Naive thymus-derived CD8-positive, alpha-beta T cell (primary cell): Measurements from ENCODE around the gene ADAMTS15. TPM values are rescaled to one million over a fixed set of nuclear protein-coding genes. Genes with fewer than 3 reads are reported as not detected.

ENCODE experiments used
- ATAC-seq, 2 donors: fragments of 150-1000 bp; cut with Tn5 transposase in 1 of 2; sonication (Bioruptor Pico), chemical (Tn5 transposase) in 1 of 2; 1 replicate in 1 of 2; 2 replicates in 1 of 2; pipeline ENCODE4 v1.10.0; 2021; ENCODE audit warnings: mild to moderate bottlenecking in 2 of 2, moderate library complexity in 2 of 2
- POLR2A ChIA-PET: fragments of 350-600 bp; sonication (Branson Sonifier 250); formaldehyde crosslinking; loops from one replicate; lab custom pipeline; 2021; ENCODE audit warnings: antibody characterized with exemption; lab: Charles Lee
- DNase-seq, 10 donors: peaks; one replicate each; pipeline versions ENCODE4 v3.0.0 to v3.0.0-alpha.2; 2020 to 2022
- H3K27ac Mint-ChIP-seq, 10 donors: one replicate each; pipeline ENCODE4 v1.8.0; 2020 to 2022; ENCODE audit warnings: mild to moderate bottlenecking in 10 of 10, mixed read lengths in 10 of 10, moderate library complexity in 4 of 10, inconsistent platforms in 1 of 10
- H3K27me3 Mint-ChIP-seq, 5 donors: one replicate each; pipeline ENCODE4 v1.8.0; 2021 to 2022; ENCODE audit warnings: mixed read lengths in 5 of 5
- H3K36me3 Mint-ChIP-seq, 3 donors: one replicate each; pipeline ENCODE4 v1.8.0; 2020 to 2022; ENCODE audit warnings: mixed read lengths in 3 of 3, mild to moderate bottlenecking in 2 of 3, inconsistent platforms in 1 of 3
- H3K4me1 Mint-ChIP-seq, 4 donors: one replicate each; pipeline ENCODE4 v1.8.0; 2021 to 2022; ENCODE audit warnings: mixed read lengths in 4 of 4
- H3K4me3 Mint-ChIP-seq, 10 donors: one replicate each; pipeline ENCODE4 v1.8.0; 2020 to 2022; ENCODE audit warnings: mild to moderate bottlenecking in 10 of 10, mixed read lengths in 10 of 10, moderate library complexity in 6 of 10, inconsistent platforms in 1 of 10
- H3K9me3 Mint-ChIP-seq, 9 donors: one replicate each; pipeline ENCODE4 v1.8.0; 2020 to 2022; ENCODE audit warnings: mixed read lengths in 9 of 9, mild to moderate bottlenecking in 3 of 9, inconsistent platforms in 1 of 9, moderate library complexity in 1 of 9
- polyA plus RNA-seq, 3 donors: library from polyadenylated mRNA; unstranded; fragments of 300-500 nt; fragmentation: Illumina TruSeq; gene quantifications; one replicate each; pipeline ENCODE4 v1.2.3, GENCODE V29; 2021
- total RNA-seq, 8 experiments: library from RNA in 2 of 8; stranded (reverse) in 2 of 8; gene quantifications; one replicate each; pipeline ENCODE4 v1.2.3 and lab custom pipeline; 2021 to 2026

Gene ADAMTS15
- total and polyA plus RNA-seq, 5 experiments from 2014 or later, result 0.05 TPM; not detected in 4

- peaks cover 0 to 9% (median 6%) of the 10 kb centered on the region in 5 donors for H3K27me3 Mint-ChIP-seq
- ATAC-seq (no peak), DNase-seq (no peak)
- POLR2A ChIA-PET, result no interaction called here
- peak overlapping the region in 1 of 10 donors; percentile 31 for H3K27ac Mint-ChIP-seq
- H3K9me3 Mint-ChIP-seq, result no peaks in the 10 kb centered on the region
- no peaks in the 10 kb centered on the region for H3K36me3 Mint-ChIP-seq
- no peaks in the 10 kb centered on the region for H3K4me1 Mint-ChIP-seq
- no peak overlapping the region for H3K4me3 Mint-ChIP-seq
Observed at GRCh38 chr11:130411223-130411622, 37.2 kb upstream of the ADAMTS15 start.

GRCh38 chr11:130413405-130414106 lies 34.9 kb upstream of the ADAMTS15 start:
- ATAC-seq, result no peak
- H3K4me3 Mint-ChIP-seq, result no peak overlapping the region
- peaks cover 0 to 2% (median 0%) of the 10 kb centered on the region in 4 donors for H3K4me1 Mint-ChIP-seq
- H3K27ac Mint-ChIP-seq, result no peak overlapping the region
- H3K36me3 Mint-ChIP-seq, result no peaks in the 10 kb centered on the region
- POLR2A ChIA-PET, result no interaction called here
- peaks cover 3 to 12% (median 9%) of the 10 kb centered on the region in 5 donors for H3K27me3 Mint-ChIP-seq
- DNase-seq, result no peak
- H3K9me3 Mint-ChIP-seq, result no peaks in the 10 kb centered on the region

- H3K36me3 Mint-ChIP-seq, result no peaks in the 10 kb centered on the region
- no peak overlapping the region for H3K4me3 Mint-ChIP-seq
- peak overlapping the region in 1 of 10 donors; percentile 71 for H3K27ac Mint-ChIP-seq
- peaks cover 1 to 11% (median 7%) of the 10 kb centered on the region in 5 donors for H3K27me3 Mint-ChIP-seq
- no peaks in the 10 kb centered on the region for H3K9me3 Mint-ChIP-seq
- ATAC-seq (no peak), DNase-seq (no peak)
- POLR2A ChIA-PET, result no interaction called here
- H3K4me1 Mint-ChIP-seq, result peaks cover 0 to 2% (median 0%) of the 10 kb centered on the region in 4 donors
Observed at GRCh38 chr11:130414107-130415080, 34.1 kb upstream of the ADAMTS15 start.

- ATAC-seq (no peak), DNase-seq (no peak)
- H3K4me3 Mint-ChIP-seq, result no peak overlapping the region
- H3K4me1 Mint-ChIP-seq, result peaks cover 0 to 2% (median 0%) of the 10 kb centered on the region in 4 donors
- POLR2A ChIA-PET, result interaction anchor here (0.6 kb wide), 1 partner anchor 52 kb away, joined by 3 read pairs; no protein-coding TSS in a partner anchor
- no peak overlapping the region for H3K27ac Mint-ChIP-seq
- no peaks in the 10 kb centered on the region for H3K9me3 Mint-ChIP-seq
- no peaks in the 10 kb centered on the region for H3K36me3 Mint-ChIP-seq
- H3K27me3 Mint-ChIP-seq, result peaks cover 1 to 14% (median 8%) of the 10 kb centered on the region in 5 donors
Observed at GRCh38 chr11:130415731-130416529, 32.5 kb upstream of the ADAMTS15 start.

- Mint-ChIP-seq H3K27me3 (peaks cover 0 to 17% (median 8%) of the 10 kb centered on the region in 5 donors), H3K9me3 (no peaks in the 10 kb centered on the region), H3K27ac (no peak overlapping the region), H3K4me3 (no peak overlapping the region), H3K36me3 (no peaks in the 10 kb centered on the region), H3K4me1 (peaks cover 0 to 2% (median 0%) of the 10 kb centered on the region in 4 donors)
- POLR2A ChIA-PET, result no interaction called here
- ATAC-seq (no peak), DNase-seq (no peak)
Observed at GRCh38 chr11:130416530-130416882, 31.9 kb upstream of the ADAMTS15 start.

- DNase-seq (no peak), ATAC-seq (no peak)
- POLR2A ChIA-PET, result no interaction called here
- no peaks in the 10 kb centered on the region for H3K36me3 Mint-ChIP-seq
- peaks cover 0 to 2% (median 0%) of the 10 kb centered on the region in 4 donors for H3K4me1 Mint-ChIP-seq
- H3K27me3 Mint-ChIP-seq, result peaks cover 0 to 18% (median 7%) of the 10 kb centered on the region in 5 donors
- H3K9me3 Mint-ChIP-seq, result no peaks in the 10 kb centered on the region
- H3K27ac Mint-ChIP-seq, result no peak overlapping the region
- no peak overlapping the region for H3K4me3 Mint-ChIP-seq
Observed at GRCh38 chr11:130416906-130417305, 31.5 kb upstream of the ADAMTS15 start.

- Mint-ChIP-seq H3K4me3 (no peak overlapping the region), H3K9me3 (no peaks in the 10 kb centered on the region), H3K4me1 (peaks cover 0 to 2% (median 0%) of the 10 kb centered on the region in 4 donors), H3K36me3 (no peaks in the 10 kb centered on the region), H3K27ac (no peak overlapping the region), H3K27me3 (peaks cover 2 to 24% (median 11%) of the 10 kb centered on the region in 5 donors)
- DNase-seq (no peak), ATAC-seq (no peak)
- POLR2A ChIA-PET, result no interaction called here
Observed at GRCh38 chr11:130418210-130418609, 30.2 kb upstream of the ADAMTS15 start.

- POLR2A ChIA-PET, result no interaction called here
- DNase-seq, result no peak
- no peak overlapping the region for H3K4me3 Mint-ChIP-seq
- no peaks in the 10 kb centered on the region for H3K36me3 Mint-ChIP-seq
- no peak for ATAC-seq
- H3K27ac Mint-ChIP-seq, result peak overlapping the region in 1 of 10 donors; percentile 75
- H3K9me3 Mint-ChIP-seq, result no peaks in the 10 kb centered on the region
- H3K27me3 Mint-ChIP-seq, result peaks cover 2 to 26% (median 11%) of the 10 kb centered on the region in 5 donors
- peaks cover 0 to 2% (median 0%) of the 10 kb centered on the region in 4 donors for H3K4me1 Mint-ChIP-seq
Observed at GRCh38 chr11:130418756-130419155, 29.7 kb upstream of the ADAMTS15 start.

- no peaks in the 10 kb centered on the region for H3K9me3 Mint-ChIP-seq
- ATAC-seq (no peak), DNase-seq (no peak)
- POLR2A ChIA-PET, result no interaction called here
- no peak overlapping the region for H3K27ac Mint-ChIP-seq
- peaks cover 7 to 41% (median 18%) of the 10 kb centered on the region in 5 donors for H3K27me3 Mint-ChIP-seq
- no peaks in the 10 kb centered on the region for H3K36me3 Mint-ChIP-seq
- H3K4me3 Mint-ChIP-seq, result no peak overlapping the region
- peaks cover 0 to 2% (median 0%) of the 10 kb centered on the region in 4 donors for H3K4me1 Mint-ChIP-seq
Observed at GRCh38 chr11:130420478-130421198, 27.8 kb upstream of the ADAMTS15 start.

GRCh38 chr11:130421199-130421585 lies 27.3 kb upstream of the ADAMTS15 start:
- ATAC-seq, result no peak
- Mint-ChIP-seq H3K27ac (no peak overlapping the region), H3K9me3 (no peaks in the 10 kb centered on the region), H3K27me3 (peaks cover 7 to 46% (median 18%) of the 10 kb centered on the region in 5 donors), H3K4me3 (no peak overlapping the region), H3K36me3 (no peaks in the 10 kb centered on the region), H3K4me1 (peaks cover 0 to 2% (median 0%) of the 10 kb centered on the region in 4 donors)
- POLR2A ChIA-PET, result no interaction called here
- DNase-seq, result no peak

GRCh38 chr11:130421697-130422096 lies 26.7 kb upstream of the ADAMTS15 start:
- POLR2A ChIA-PET, result no interaction called here
- no peaks in the 10 kb centered on the region for H3K4me1 Mint-ChIP-seq
- H3K27me3 Mint-ChIP-seq, result peaks cover 9 to 51% (median 20%) of the 10 kb centered on the region in 5 donors
- H3K9me3 Mint-ChIP-seq, result no peaks in the 10 kb centered on the region
- ATAC-seq, result no peak
- no peak overlapping the region for H3K4me3 Mint-ChIP-seq
- no peak for DNase-seq
- no peaks in the 10 kb centered on the region for H3K36me3 Mint-ChIP-seq
- peak overlapping the region in 1 of 10 donors; percentile 49 for H3K27ac Mint-ChIP-seq
